Activated naive CD8-positive, alpha-beta T cell treated with anti-CD3 and anti-CD28 coated beads for 36 hours (primary cell): ENCODE data around the gene DIPK1C. TPM values are rescaled to one million over a fixed set of nuclear protein-coding genes. Genes with fewer than 3 reads are reported as not detected.
A peak's percentile ranks its signal among the peaks of the same experiment; 100 is the strongest.

ENCODE experiments used
- DNase-seq: peaks from one replicate; pipeline ENCODE4 v3.0.0; 2021
- H3K27ac Mint-ChIP-seq: one replicate; pipeline ENCODE4 v1.8.0; 2022; ENCODE audit warnings: mild to moderate bottlenecking, moderate library complexity, mixed read lengths
- H3K27me3 Mint-ChIP-seq: one replicate; pipeline ENCODE4 v1.8.0; 2022; ENCODE audit warnings: mild to moderate bottlenecking, mixed read lengths
- H3K36me3 Mint-ChIP-seq: one replicate; pipeline ENCODE4 v1.8.0; 2021; ENCODE audit warnings: mild to moderate bottlenecking, mixed read lengths
- H3K4me1 Mint-ChIP-seq: one replicate; pipeline ENCODE4 v1.8.0; 2021; ENCODE audit warnings: mixed read lengths
- H3K4me3 Mint-ChIP-seq: one replicate; pipeline ENCODE4 v1.8.0; 2022; ENCODE audit warnings: mild to moderate bottlenecking, moderate library complexity, mixed read lengths
- H3K9me3 Mint-ChIP-seq: one replicate; pipeline ENCODE4 v1.8.0; 2022; ENCODE audit warnings: mixed read lengths
- total RNA-seq, 2 experiments: library from RNA; stranded (reverse); gene quantifications; one replicate each; pipeline ENCODE4 v1.2.3, GENCODE V29; 2021

DIPK1C gene
- total RNA-seq, 2 experiments from 2014 or later: not detected

- Mint-ChIP-seq H3K27me3 (no peaks in the 10 kb centered on the region), H3K9me3 (no peaks in the 10 kb centered on the region), H3K4me1 (peaks cover 30% of the 10 kb centered on the region), H3K27ac (no peak overlapping the region), H3K4me3 (no peak overlapping the region), H3K36me3 (peaks cover 20% of the 10 kb centered on the region)
- DNase-seq: no peak
Observed at GRCh38 chr18:74494514-74494913, 37.4 kb upstream of the DIPK1C start.

DNA sequence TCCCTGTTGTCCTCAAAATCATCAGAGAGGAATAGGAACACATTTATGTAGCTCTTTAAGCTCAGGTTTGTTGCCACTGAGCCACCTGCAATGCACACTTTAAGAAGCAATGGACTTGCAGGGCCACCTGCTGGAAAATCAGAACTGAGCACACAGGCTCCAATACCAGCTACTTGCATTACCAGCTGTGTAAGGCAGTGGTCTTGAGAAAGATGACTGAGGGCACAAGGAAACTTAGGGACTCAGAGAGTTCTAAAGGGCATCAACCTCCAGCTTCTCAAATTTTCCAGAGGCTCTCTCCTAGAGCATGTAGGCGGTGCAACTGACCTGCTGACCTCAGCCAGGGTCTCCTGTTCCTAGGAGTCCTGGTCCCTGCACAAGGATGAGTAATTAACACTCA is 36.6 kb upstream of the DIPK1C start:
- H3K9me3 Mint-ChIP-seq: no peaks in the 10 kb centered on the region
- peak; percentile 52 for DNase-seq
- no peak overlapping the region for H3K27ac Mint-ChIP-seq

DNA sequence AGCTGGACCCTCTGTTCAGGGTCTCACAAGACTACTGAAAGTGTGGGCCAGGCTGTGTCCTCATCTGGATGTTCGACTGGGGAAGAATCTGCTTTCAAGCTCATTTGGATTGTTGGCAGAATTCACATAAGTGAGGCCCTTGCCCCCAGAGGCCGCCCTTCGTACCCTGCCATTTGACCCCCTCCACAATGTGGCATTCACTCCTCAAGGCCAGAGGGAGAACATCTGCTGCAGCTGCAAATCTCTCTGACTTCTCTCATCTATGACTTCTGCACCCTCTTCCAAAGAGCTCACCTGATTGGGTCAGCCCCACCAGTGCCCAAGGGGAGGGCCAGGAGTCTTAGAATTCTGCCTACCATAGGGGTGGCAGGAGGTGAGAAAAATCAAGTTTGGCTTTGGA is 35.2 kb upstream of the DIPK1C start:
- H3K27me3 Mint-ChIP-seq: no peaks in the 10 kb centered on the region
- peaks cover 6% of the 10 kb centered on the region for H3K36me3 Mint-ChIP-seq
- no peak overlapping the region for H3K4me3 Mint-ChIP-seq
- no peaks in the 10 kb centered on the region for H3K9me3 Mint-ChIP-seq
- H3K4me1 Mint-ChIP-seq: peaks cover 11% of the 10 kb centered on the region
- H3K27ac Mint-ChIP-seq: no peak overlapping the region
- DNase-seq: no peak

More for the DNA sequence above, 36.6 kb upstream of the DIPK1C start:
- Mint-ChIP-seq H3K4me3 (no peak overlapping the region), H3K36me3 (peaks cover 19% of the 10 kb centered on the region), H3K27me3 (no peaks in the 10 kb centered on the region), H3K4me1 (peaks cover 24% of the 10 kb centered on the region)

GRCh38 chr18:74489676-74490075 is 32.6 kb upstream of the DIPK1C start:
- H3K4me1 Mint-ChIP-seq: peaks cover 18% of the 10 kb centered on the region
- no peak overlapping the region for H3K4me3 Mint-ChIP-seq
- no peaks in the 10 kb centered on the region for H3K27me3 Mint-ChIP-seq
- no peak overlapping the region for H3K27ac Mint-ChIP-seq
- DNase-seq: no peak
- H3K9me3 Mint-ChIP-seq: no peaks in the 10 kb centered on the region
- H3K36me3 Mint-ChIP-seq: no peaks in the 10 kb centered on the region

DNA sequence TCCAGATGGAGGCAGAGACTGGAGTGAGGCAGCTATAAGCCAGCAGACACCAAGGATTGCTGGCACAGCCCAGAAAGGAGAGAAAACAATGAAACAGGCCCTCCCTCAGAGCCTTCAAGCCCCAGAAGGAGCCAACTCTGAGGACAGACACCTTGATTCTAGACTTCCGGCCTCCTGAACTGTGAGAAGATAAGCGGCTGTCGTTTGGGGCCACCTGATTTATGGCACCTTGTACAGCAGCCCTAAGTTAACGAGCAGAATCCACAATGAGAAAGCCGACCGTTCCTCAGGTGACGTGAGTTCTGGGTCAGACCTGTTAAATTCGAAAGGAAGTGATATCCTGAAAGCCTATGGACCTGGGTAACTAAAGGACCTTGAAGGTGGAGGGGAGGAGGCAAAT is 31.8 kb upstream of the DIPK1C start:
- H3K27ac Mint-ChIP-seq: no peak overlapping the region
- peaks cover 20% of the 10 kb centered on the region for H3K4me1 Mint-ChIP-seq
- DNase-seq: no peak
- no peaks in the 10 kb centered on the region for H3K36me3 Mint-ChIP-seq
- H3K4me3 Mint-ChIP-seq: no peak overlapping the region
- no peaks in the 10 kb centered on the region for H3K9me3 Mint-ChIP-seq
- no peaks in the 10 kb centered on the region for H3K27me3 Mint-ChIP-seq

GRCh38 chr18:74488354-74488753 is 31.2 kb upstream of the DIPK1C start:
- no peaks in the 10 kb centered on the region for H3K9me3 Mint-ChIP-seq
- no peak overlapping the region for H3K27ac Mint-ChIP-seq
- H3K36me3 Mint-ChIP-seq: no peaks in the 10 kb centered on the region
- no peak for DNase-seq
- no peak overlapping the region for H3K4me3 Mint-ChIP-seq
- H3K4me1 Mint-ChIP-seq: peaks cover 16% of the 10 kb centered on the region
- no peaks in the 10 kb centered on the region for H3K27me3 Mint-ChIP-seq

DNA sequence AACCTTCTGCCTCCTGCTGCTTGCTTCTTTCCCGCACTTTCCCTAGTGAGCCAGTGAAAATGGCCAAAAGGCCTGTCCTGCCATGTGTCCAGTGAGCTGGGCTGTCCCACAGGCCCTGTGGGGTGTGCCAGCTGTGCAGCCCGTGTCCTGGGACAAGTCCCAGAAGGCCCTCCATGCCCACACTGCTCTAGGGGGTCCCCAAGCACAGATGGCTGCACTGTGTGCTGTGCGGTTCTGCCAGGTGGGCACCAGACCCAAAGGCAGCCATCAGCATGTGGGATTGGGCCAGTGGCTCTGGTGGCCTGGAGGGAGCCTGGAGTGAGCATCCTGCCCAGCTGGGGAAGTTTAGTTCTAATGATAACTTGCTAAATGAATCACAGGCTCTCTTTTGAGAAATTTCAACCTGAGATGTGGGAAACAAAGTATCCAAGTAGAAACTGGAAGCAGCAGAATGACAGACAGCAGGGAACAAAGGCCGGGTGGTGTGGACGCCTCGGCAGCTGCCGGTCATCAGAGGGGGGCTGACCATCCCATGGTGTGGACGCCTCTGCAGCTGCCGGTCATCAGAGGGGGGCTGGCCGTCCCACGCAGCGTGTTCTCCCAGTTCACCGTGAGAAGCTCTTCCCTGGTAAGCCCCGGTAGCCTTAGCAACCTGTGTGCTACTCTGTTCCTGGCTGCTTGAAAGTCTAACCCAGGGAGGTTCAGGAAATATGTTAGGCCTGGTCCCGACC is 29.2 kb upstream of the DIPK1C start:
- Mint-ChIP-seq H3K27ac (peak overlapping the region; percentile 29), H3K4me3 (no peak overlapping the region), H3K4me1 (peaks cover 19% of the 10 kb centered on the region), H3K27me3 (no peaks in the 10 kb centered on the region), H3K9me3 (no peaks in the 10 kb centered on the region), H3K36me3 (no peaks in the 10 kb centered on the region)
- DNase-seq: no peak

DNA sequence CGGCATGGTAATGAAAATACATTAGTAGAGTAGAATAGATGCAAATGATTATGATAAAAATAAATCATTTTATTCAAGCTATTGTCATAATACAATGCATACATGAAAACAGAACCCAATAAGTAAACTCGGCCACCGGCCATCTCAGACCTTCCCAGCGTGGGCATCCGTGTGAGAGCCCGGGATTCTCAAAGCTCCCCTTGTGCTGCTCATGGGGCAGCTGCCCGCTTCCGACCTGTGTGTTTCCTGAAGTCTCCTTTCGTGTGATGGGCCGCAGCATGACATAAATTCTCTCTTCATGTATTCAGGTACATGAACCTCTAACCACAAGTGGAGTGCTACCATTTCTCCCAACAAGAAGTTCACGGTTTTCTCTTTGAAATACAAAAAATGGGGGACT is 25.6 kb upstream of the DIPK1C start:
- Mint-ChIP-seq H3K27ac (no peak overlapping the region), H3K4me3 (no peak overlapping the region), H3K27me3 (no peaks in the 10 kb centered on the region), H3K9me3 (no peaks in the 10 kb centered on the region), H3K36me3 (no peaks in the 10 kb centered on the region), H3K4me1 (peaks cover 21% of the 10 kb centered on the region)
- DNase-seq: no peak

DNA sequence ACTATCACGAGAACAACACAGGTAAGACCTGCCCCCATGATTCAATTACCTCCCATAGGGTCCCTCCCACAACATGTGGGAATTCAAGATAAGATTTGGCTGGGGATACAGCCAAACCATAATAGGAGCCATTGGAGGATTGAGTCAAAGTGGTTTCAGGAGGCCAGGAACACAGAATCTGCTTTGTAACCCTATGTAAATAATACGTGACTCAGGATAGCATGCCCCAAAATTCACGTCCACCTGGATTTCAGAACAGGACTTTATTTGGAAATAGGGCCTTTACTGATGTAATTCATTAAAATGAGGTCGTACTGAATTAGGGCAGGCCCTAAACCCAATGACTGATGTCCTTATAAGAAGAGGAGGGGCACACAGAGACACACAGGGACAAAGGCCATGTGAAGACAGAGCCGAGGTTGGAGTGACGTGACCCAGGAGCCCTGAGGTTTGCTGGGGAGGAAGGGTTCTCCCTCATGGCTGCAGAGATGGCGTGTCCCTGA is 23.1 kb upstream of the DIPK1C start:
- DNase-seq: no peak
- H3K4me1 Mint-ChIP-seq: peaks cover 15% of the 10 kb centered on the region
- no peaks in the 10 kb centered on the region for H3K9me3 Mint-ChIP-seq
- no peaks in the 10 kb centered on the region for H3K27me3 Mint-ChIP-seq
- H3K4me3 Mint-ChIP-seq: no peak overlapping the region
- no peaks in the 10 kb centered on the region for H3K36me3 Mint-ChIP-seq
- no peak overlapping the region for H3K27ac Mint-ChIP-seq

- Mint-ChIP-seq H3K4me3 (no peak overlapping the region), H3K36me3 (no peaks in the 10 kb centered on the region), H3K4me1 (peaks cover 12% of the 10 kb centered on the region), H3K27me3 (no peaks in the 10 kb centered on the region), H3K9me3 (no peaks in the 10 kb centered on the region), H3K27ac (no peak overlapping the region)
- no peak for DNase-seq
Observed at GRCh38 chr18:74479486-74480148, 22.5 kb upstream of the DIPK1C start.

- no peak overlapping the region for H3K4me3 Mint-ChIP-seq
Observed at GRCh38 chr18:74478880-74479279, 21.8 kb upstream of the DIPK1C start.

GRCh38 chr18:74478316-74478715 is 21.2 kb upstream of the DIPK1C start:
- Mint-ChIP-seq H3K27me3 (no peaks in the 10 kb centered on the region), H3K9me3 (no peaks in the 10 kb centered on the region), H3K27ac (no peak overlapping the region), H3K4me3 (no peak overlapping the region), H3K4me1 (peaks cover 9% of the 10 kb centered on the region), H3K36me3 (no peaks in the 10 kb centered on the region)
- no peak for DNase-seq

More at GRCh38 chr18:74478880-74479279, 21.8 kb upstream of the DIPK1C start:
- Mint-ChIP-seq H3K27ac (no peak overlapping the region), H3K36me3 (no peaks in the 10 kb centered on the region), H3K4me1 (peaks cover 9% of the 10 kb centered on the region), H3K9me3 (no peaks in the 10 kb centered on the region), H3K27me3 (no peaks in the 10 kb centered on the region)
- DNase-seq: no peak

DNA sequence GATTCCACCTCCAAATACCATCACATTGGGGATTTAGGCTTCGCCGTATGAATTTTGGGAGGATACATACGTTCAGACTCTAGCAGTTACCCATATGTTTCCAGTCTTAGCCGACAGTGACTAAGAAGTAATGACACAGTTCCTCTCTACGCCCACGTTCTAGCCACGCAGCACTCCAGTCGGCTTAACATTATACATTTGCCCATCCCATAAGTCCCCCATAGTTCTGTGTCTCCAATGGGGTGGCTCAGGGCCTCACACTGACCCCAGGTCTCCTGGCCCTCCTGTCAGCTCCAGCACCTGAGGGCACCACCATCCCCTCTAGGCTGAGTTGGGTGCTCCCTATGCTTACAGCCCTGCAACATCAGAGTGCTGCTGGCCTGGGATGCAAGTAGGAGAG is 20.7 kb upstream of the DIPK1C start:
- Mint-ChIP-seq H3K27me3 (no peaks in the 10 kb centered on the region), H3K9me3 (no peaks in the 10 kb centered on the region), H3K4me1 (peaks cover 7% of the 10 kb centered on the region), H3K36me3 (no peaks in the 10 kb centered on the region), H3K27ac (no peak overlapping the region), H3K4me3 (no peak overlapping the region)
- no peak for DNase-seq

DNA sequence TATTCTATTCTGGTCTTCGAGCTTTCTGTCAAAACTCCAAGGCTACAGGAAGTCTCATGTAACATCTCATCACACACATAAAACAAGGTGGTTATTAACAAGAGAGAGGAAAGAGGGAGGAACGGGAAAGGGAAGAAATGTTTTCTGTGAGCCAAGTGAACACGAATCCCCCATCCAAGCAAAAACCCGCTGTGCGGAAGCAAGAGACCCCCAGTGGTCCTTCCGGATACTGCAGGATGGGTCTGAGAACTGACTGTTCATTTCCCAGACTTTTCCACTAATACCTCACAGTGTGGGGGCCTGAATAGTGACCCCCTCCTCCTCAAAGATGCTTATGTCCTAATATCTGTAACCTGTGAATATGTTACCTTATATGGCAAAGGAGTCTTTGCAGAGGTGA is 19.0 kb upstream of the DIPK1C start:
- no peaks in the 10 kb centered on the region for H3K36me3 Mint-ChIP-seq
- H3K4me3 Mint-ChIP-seq: no peak overlapping the region

GRCh38 chr18:74473976-74474640 is 17.0 kb upstream of the DIPK1C start:
- peaks cover 6% of the 10 kb centered on the region for H3K4me1 Mint-ChIP-seq
- H3K4me3 Mint-ChIP-seq: no peak overlapping the region
- DNase-seq: no peak
- H3K36me3 Mint-ChIP-seq: no peaks in the 10 kb centered on the region
- no peaks in the 10 kb centered on the region for H3K27me3 Mint-ChIP-seq
- no peak overlapping the region for H3K27ac Mint-ChIP-seq
- peaks cover 8% of the 10 kb centered on the region for H3K9me3 Mint-ChIP-seq

More for the DNA sequence above, 19.0 kb upstream of the DIPK1C start:
- Mint-ChIP-seq H3K27ac (no peak overlapping the region), H3K4me1 (peaks cover 6% of the 10 kb centered on the region), H3K9me3 (no peaks in the 10 kb centered on the region), H3K27me3 (no peaks in the 10 kb centered on the region)
- no peak for DNase-seq
